ENCODE measurements around the gene ZNF600.
"Not testable (repeated sequence)": the region's sequence is repeated elsewhere in the genome, so short reads cannot be mapped to it uniquely, and the experiment has no call there.

DNA sequence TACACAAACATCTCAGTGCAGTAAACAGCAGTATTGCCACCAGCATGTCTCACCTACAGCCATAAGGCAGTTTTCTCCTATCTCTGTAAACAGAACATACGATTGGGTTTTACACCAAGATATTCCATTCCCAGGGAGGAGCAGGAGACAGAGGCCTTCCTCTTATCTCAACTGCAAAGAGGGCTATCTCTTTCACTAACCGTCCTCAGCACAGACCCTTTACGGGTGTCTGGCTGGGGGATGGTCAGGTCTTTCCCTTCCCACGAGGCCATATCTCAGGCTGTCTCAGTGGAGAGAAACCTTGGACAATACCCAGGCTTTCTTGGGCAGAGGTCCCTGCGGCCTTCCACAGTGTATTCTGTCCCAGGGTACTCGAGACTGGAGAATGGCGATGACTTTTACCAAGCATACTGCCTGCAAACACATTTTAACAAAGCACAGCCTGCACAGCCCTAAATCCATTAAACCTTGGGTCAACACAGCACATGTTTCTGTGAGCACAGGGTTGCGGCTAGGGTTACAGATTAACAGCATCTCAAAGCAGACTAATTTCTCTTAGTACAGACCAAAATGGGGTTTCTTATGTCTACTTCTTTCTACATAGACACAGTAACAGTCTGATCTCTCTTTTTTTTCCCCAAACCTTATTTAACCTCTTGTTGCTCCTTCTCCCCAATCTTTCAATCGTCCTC, 62.5 kb downstream of the ZNF600 start:
- TF ChIP-seq EP300, POLR2A (IDR thresholded peaks at IDR 0.05): not testable (repeated sequence)
- TF ChIP-seq, protein P1, sequence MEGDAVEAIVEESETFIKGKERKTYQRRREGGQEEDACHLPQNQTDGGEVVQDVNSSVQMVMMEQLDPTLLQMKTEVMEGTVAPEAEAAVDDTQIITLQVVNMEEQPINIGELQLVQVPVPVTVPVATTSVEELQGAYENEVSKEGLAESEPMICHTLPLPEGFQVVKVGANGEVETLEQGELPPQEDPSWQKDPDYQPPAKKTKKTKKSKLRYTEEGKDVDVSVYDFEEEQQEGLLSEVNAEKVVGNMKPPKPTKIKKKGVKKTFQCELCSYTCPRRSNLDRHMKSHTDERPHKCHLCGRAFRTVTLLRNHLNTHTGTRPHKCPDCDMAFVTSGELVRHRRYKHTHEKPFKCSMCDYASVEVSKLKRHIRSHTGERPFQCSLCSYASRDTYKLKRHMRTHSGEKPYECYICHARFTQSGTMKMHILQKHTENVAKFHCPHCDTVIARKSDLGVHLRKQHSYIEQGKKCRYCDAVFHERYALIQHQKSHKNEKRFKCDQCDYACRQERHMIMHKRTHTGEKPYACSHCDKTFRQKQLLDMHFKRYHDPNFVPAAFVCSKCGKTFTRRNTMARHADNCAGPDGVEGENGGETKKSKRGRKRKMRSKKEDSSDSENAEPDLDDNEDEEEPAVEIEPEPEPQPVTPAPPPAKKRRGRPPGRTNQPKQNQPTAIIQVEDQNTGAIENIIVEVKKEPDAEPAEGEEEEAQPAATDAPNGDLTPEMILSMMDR (IDR thresholded peaks at IDR 0.05): not testable (repeated sequence)
